OCI-LY3 (cell line): ENCODE results near the gene ITLN1.

Experiments used
- EZH2phosphoT487 ChIP-seq: fragments of 200-600 bp; shearing (Covaris generic); IDR thresholded peaks from 2 replicates; pipeline ENCODE4 v1.6.1; 2018; ENCODE audit warnings: antibody characterized with exemption, mixed run types, low read depth
- TF ChIP-seq, protein P1 (sequence below): fragments of 200-600, 300-600 bp; sonication (generic); IDR thresholded peaks from 2 replicates; pipeline ENCODE4 v1.5.1; 2014; ENCODE audit warnings: antibody characterized with exemption, low read length, low read depth

GRCh38 chr1:160866001-160866694, 18.8 kb downstream of the ITLN1 start:
- TF ChIP-seq, protein P1, sequence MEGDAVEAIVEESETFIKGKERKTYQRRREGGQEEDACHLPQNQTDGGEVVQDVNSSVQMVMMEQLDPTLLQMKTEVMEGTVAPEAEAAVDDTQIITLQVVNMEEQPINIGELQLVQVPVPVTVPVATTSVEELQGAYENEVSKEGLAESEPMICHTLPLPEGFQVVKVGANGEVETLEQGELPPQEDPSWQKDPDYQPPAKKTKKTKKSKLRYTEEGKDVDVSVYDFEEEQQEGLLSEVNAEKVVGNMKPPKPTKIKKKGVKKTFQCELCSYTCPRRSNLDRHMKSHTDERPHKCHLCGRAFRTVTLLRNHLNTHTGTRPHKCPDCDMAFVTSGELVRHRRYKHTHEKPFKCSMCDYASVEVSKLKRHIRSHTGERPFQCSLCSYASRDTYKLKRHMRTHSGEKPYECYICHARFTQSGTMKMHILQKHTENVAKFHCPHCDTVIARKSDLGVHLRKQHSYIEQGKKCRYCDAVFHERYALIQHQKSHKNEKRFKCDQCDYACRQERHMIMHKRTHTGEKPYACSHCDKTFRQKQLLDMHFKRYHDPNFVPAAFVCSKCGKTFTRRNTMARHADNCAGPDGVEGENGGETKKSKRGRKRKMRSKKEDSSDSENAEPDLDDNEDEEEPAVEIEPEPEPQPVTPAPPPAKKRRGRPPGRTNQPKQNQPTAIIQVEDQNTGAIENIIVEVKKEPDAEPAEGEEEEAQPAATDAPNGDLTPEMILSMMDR, result no peak
- TF ChIP-seq EZH2phosphoT487, result no peak
